Measurements from ENCODE around the gene RASA3. TPM values are rescaled to one million over a fixed set of nuclear protein-coding genes. Genes with fewer than 3 reads are reported as not detected.

RASA3 gene
- total RNA-seq, 1 donor from 2014 or later, result 25.4 TPM

DNA sequence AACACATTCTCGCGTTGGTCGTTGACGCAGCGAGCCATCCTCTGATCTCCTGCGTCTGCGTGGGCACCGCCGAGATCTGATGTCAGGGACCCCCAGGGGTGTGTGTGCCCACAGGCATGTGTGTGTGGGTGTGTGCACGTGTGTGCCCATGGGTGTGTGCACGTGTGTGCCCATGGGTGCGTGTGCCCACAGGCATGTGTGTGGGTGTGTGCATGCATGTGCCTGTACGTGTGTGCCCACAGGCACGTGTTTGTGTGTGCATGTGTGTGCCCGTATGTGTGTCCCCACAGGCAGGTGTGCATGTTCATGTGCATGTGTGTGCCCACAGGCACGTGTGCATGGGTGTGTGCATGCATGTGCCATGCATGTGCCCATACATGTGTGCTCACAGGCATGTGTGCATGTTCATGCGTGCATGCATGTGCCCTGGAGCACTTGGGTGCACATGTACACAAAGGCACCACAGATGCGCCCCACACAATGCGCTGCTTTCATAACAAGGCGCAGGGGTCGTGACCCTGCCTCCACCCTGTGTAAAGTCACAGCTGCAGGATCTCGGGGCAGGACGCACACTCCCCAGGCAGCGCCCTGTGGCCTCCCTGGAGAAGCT lies 77.5 kb downstream of the RASA3 start:
- Histone ChIP-seq H3K36me3 (ENCODE audit: control insufficient read depth, insufficient read depth, low read length) (no peaks in the 10 kb centered on the region), H3K27me3 (ENCODE audit: control insufficient read depth, insufficient read depth, low read length) (no peaks in the 10 kb centered on the region), H3K4me3 (ENCODE audit: low read depth, low read length) (no peak overlapping the region)
- DNase-seq (ENCODE audit: low read depth), result no peak
- TF ChIP-seq, protein P1, sequence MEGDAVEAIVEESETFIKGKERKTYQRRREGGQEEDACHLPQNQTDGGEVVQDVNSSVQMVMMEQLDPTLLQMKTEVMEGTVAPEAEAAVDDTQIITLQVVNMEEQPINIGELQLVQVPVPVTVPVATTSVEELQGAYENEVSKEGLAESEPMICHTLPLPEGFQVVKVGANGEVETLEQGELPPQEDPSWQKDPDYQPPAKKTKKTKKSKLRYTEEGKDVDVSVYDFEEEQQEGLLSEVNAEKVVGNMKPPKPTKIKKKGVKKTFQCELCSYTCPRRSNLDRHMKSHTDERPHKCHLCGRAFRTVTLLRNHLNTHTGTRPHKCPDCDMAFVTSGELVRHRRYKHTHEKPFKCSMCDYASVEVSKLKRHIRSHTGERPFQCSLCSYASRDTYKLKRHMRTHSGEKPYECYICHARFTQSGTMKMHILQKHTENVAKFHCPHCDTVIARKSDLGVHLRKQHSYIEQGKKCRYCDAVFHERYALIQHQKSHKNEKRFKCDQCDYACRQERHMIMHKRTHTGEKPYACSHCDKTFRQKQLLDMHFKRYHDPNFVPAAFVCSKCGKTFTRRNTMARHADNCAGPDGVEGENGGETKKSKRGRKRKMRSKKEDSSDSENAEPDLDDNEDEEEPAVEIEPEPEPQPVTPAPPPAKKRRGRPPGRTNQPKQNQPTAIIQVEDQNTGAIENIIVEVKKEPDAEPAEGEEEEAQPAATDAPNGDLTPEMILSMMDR (IDR thresholded peaks at IDR 0.05; ENCODE audit: insufficient read depth, low read length, poor library complexity, severe bottlenecking), result no peak

- Histone ChIP-seq H3K4me3 (ENCODE audit: low read depth, low read length) (no peak overlapping the region), H3K36me3 (ENCODE audit: control insufficient read depth, insufficient read depth, low read length) (no peaks in the 10 kb centered on the region), H3K27me3 (ENCODE audit: control insufficient read depth, insufficient read depth, low read length) (no peaks in the 10 kb centered on the region)
- TF ChIP-seq, protein P1 (IDR thresholded peaks at IDR 0.05; ENCODE audit: insufficient read depth, low read length, poor library complexity, severe bottlenecking), result no peak
- no peak for DNase-seq (ENCODE audit: low read depth)
These were observed 78.2 kb downstream of the RASA3 start for GRCh38 chr13:114054264-114054663.

DNA sequence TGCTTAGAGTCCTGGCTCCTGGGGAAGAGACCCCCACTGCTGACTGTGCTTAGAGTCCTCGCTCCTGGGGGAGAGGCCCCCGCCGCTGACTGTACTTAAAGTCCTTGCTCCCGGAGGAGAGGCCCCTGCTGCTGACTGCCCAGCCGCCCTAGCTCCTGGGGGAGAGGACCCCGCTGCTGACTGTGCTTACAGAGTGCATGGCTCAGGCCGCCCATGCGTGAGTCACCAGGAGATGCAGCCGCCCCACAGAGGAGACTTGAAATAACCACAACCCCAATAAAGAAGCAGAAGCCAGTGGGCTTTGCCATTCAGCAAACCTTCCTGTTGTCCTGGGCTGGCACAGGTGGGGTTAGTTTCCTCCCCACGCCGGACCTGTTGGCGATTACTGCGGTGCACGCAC lies 79.4 kb downstream of the RASA3 start:
- H3K27me3 ChIP-seq (ENCODE audit: control insufficient read depth, insufficient read depth, low read length), result no peaks in the 10 kb centered on the region
- TF ChIP-seq, protein P1 (IDR thresholded peaks at IDR 0.05; ENCODE audit: insufficient read depth, low read length, poor library complexity, severe bottlenecking), result no peak
- DNase-seq (ENCODE audit: low read depth), result no peak
- H3K4me3 ChIP-seq (ENCODE audit: low read depth, low read length), result no peak overlapping the region
- H3K36me3 ChIP-seq (ENCODE audit: control insufficient read depth, insufficient read depth, low read length), result no peaks in the 10 kb centered on the region

DNA sequence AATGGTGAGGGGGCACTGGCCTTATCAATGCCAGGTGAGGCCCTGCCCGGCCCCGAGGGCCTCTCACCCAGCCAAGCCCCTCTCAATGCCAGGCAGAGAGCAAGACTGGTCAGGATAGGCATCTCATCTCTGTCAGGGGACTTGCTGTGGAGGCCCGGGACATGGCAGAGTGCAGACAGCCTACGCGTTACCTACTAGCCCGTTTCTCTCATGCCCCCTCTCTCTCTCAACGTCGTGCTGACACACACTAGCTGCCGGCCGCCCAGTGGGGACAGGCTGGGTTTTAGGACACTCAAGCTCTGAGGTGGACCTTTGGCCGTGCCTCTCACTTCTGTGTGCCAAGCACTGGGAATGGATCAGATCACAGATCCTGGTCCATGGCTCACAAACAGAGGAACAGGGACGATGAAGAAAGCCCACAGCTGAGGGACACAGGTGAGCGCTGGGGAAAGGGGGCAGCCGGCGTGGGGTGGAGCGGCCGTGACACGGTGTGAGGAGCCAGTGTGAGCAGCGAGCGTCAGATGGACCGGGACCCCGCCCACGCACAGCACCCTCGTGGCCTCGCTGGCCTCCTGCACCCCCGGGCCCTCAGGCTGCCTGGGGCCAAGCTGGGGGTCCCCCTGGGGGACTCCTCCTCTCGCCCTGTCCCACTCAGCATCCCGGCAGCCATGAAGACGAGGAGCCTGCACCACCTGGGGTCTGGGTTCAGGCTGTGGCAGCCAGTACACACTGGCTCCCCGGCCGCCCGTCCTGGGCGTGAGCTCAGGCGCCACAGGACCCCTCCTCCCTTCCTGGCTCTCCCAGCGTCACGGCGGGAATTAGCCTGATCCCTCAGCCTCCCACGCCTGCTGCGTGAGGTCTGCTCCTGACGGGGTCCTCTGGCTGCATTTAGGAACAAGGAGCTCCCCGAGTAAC lies 81.6 kb downstream of the RASA3 start:
- no peak overlapping the region for H3K4me3 ChIP-seq (ENCODE audit: low read depth, low read length)
- no peak for DNase-seq (ENCODE audit: low read depth)
- no peaks in the 10 kb centered on the region for H3K27me3 ChIP-seq (ENCODE audit: control insufficient read depth, insufficient read depth, low read length)
- no peaks in the 10 kb centered on the region for H3K36me3 ChIP-seq (ENCODE audit: control insufficient read depth, insufficient read depth, low read length)
- TF ChIP-seq, protein P1 (IDR thresholded peaks at IDR 0.05; ENCODE audit: insufficient read depth, low read length, poor library complexity, severe bottlenecking), result no peak

GRCh38 chr13:114049626-114050101 lies 82.8 kb downstream of the RASA3 start:
- Histone ChIP-seq H3K36me3 (ENCODE audit: control insufficient read depth, insufficient read depth, low read length) (no peaks in the 10 kb centered on the region), H3K27me3 (ENCODE audit: control insufficient read depth, insufficient read depth, low read length) (no peaks in the 10 kb centered on the region), H3K4me3 (ENCODE audit: low read depth, low read length) (no peak overlapping the region)
- DNase-seq (ENCODE audit: low read depth), result no peak
- TF ChIP-seq, protein P1 (IDR thresholded peaks at IDR 0.05; ENCODE audit: insufficient read depth, low read length, poor library complexity, severe bottlenecking), result no peak
